ACC112 (cell line): ENCODE measurements around the gene DPP9.
"Not testable (repeated sequence)": the region's sequence is repeated elsewhere in the genome, so short reads cannot be mapped to it uniquely, and the experiment has no call there.

Experiments
- H2AFZ ChIP-seq: fragments of 200-600 bp; sonication (generic); one replicate; pipeline ENCODE4 v1.6.0; 2017; ENCODE audit warnings: antibody characterized with exemption, low read length; ENCODE audit not compliant: unreplicated experiment
- H3K27ac ChIP-seq: fragments of 200-600 bp; sonication (generic); 2 replicates; pipeline ENCODE4 v1.5.1; 2014; ENCODE audit warnings: low read depth, mild to moderate bottlenecking, antibody characterized with exemption, low read length, moderate library complexity
- H3K27me3 ChIP-seq: fragments of 200-600 bp; sonication (generic); 2 replicates; pipeline ENCODE4 v1.6.1; 2014; ENCODE audit warnings: mild to moderate bottlenecking, antibody characterized with exemption, low read length, moderate library complexity, mixed read lengths; ENCODE audit not compliant: insufficient read depth
- H3K36me3 ChIP-seq: fragments of 200-600 bp; sonication (generic); 2 replicates; pipeline ENCODE4 v1.6.1; 2016; ENCODE audit warnings: mild to moderate bottlenecking, antibody characterized with exemption, low read length, moderate library complexity, mixed read lengths; ENCODE audit not compliant: insufficient read depth
- H3K4me1 ChIP-seq: fragments of 200-600 bp; sonication (generic); one replicate; pipeline ENCODE4 v1.6.1; 2016; ENCODE audit warnings: low read length, mixed read lengths; ENCODE audit not compliant: insufficient read depth, unreplicated experiment, control insufficient read depth
- H3K4me3 ChIP-seq: fragments of 200-600 bp; sonication (generic); 2 replicates; pipeline ENCODE4 v1.5.1; 2014; ENCODE audit warnings: mild to moderate bottlenecking, low read depth, low read length
- H3K79me2 ChIP-seq: fragments of 200-600 bp; sonication (generic); one replicate; pipeline ENCODE4 v1.6.0; 2016; ENCODE audit warnings: low read length; ENCODE audit not compliant: control insufficient read depth, unreplicated experiment, insufficient read depth

Gene DPP9

DNA sequence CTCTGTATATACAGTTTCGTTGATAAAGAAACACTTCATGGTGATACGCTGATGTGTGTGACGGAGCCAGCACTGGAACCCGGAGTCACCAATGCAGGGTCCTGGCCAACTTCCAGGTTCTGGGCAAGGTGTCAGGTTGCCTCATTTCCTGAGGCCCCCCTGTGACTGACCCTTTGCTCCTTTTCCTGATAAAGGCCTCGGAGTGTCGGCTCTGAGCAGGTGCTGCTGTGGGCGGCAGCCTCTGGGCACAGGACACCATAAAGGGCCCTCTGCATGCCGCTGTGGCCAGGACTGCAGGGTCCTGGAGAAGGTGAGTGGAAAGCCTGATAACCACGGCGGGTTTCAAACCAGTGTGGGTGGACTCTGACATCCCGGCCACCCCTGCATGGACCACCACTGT lies 36.2 kb downstream of the DPP9 start:
- Histone ChIP-seq H3K36me3 (no peaks in the 10 kb centered on the region), H3K79me2 (no peaks in the 10 kb centered on the region), H3K27me3 (no peaks in the 10 kb centered on the region), H3K4me3 (no peak overlapping the region), H3K4me1 (no peaks in the 10 kb centered on the region), H3K27ac (no peak overlapping the region), H2AFZ (no peak overlapping the region)

DNA sequence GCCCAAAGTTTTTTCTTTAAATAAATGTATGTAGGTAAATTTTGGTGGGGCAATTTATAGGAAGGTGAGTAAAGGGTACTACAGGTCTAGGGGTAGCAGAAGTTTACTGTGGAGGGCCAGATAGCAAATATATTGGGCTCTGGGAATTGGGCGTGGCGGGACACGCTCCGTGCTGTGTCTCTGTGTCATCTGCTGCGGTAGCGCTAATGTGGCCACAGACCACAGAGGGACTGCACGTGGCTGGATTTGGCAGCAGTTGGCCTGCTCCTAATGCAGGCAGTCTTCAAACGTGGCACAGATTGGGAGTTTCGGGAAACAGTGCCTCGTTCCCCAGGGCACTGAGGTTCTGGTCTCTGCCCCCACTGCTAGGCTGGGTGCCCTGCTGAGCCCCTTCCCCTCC lies 36.9 kb downstream of the DPP9 start:
- no peaks in the 10 kb centered on the region for H3K79me2 ChIP-seq
- no peak overlapping the region for H2AFZ ChIP-seq
- H3K36me3 ChIP-seq, result no peaks in the 10 kb centered on the region
- no peak overlapping the region for H3K4me3 ChIP-seq
- H3K27ac ChIP-seq, result no peak overlapping the region
- H3K4me1 ChIP-seq, result no peaks in the 10 kb centered on the region
- H3K27me3 ChIP-seq, result no peaks in the 10 kb centered on the region

DNA sequence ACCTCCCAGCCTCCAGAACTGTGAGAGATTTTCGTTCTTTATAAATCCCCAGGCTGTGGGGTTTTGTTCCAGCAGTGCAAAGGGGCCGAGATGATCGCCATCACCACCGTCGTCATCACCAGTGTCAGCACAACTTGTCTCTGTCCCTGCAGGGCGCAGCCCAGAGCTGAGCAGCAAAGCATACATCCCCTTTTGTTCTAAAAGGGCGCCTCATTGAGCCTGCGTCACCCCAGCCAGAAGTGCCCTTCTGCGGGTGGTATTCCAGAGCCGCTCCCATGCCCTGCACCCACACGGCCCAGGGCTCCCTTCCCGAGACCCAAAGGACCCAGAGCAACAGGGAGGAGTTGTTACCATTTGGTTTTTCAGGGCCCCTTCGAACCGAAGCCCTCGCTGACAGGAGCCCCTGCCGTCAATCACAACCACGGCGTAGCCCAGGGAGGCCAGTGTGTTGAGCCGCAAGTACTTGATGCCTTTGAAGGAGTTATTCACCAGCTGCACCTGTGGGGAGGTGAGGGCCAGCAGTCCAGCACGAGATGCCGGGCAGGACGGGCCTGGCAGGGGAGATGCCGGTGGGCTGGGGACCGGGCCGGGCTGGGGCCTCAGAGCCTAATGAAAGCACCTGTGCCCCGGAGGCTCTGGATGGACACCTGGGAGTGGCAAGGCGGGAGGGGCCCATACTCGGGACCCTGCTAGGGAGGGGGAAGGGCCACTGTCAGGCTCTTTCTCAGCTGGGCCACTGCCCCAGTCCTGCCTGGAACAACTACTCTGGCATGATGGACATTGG lies 39.1 kb downstream of the DPP9 start:
- Histone ChIP-seq H3K4me1 (no peaks in the 10 kb centered on the region), H3K36me3 (no peaks in the 10 kb centered on the region), H3K79me2 (no peaks in the 10 kb centered on the region), H3K4me3 (no peak overlapping the region), H3K27ac (no peak overlapping the region), H2AFZ (no peak overlapping the region), H3K27me3 (no peaks in the 10 kb centered on the region)

DNA sequence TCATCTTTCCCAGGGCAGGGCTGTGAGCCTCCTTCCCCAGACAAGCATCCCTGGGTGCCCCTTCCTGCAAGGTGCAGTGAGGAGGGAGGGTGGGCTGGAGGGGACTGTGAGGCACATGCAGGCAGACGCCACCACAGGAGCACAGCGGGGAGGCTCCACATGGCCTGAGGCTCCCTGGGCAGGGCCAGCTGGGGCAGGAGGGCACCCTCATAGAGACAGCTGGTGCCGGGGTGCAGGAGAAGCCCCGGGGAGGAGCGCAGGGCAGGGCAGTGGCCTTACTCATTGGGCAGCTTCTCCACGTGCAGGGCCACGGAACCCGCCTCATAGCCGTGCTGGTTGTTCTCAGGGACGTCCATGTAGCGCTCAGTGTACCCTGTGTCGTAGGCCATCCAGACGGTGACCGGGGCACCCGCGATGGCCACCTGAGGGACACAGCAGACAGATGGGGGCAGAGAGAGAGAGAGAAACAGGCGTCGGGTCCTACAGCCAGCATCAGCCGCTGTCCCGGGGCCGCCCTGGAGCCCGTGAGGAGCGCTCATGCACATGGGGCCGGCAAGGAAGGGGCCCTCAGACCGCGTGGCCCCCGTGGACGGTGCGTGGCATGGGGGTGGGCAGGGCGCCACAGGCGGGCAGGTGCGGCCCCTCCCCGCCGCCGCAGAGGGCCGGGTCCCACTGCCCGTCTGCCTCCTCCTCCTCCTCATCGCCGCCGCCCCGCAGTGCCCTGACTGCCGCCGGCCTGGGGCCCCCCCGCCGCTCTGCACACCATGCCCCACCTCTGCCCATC lies 41.0 kb downstream of the DPP9 start:
- Histone ChIP-seq H3K27ac (no peak overlapping the region), H3K79me2 (no peaks in the 10 kb centered on the region), H3K4me1 (no peaks in the 10 kb centered on the region), H3K36me3 (no peaks in the 10 kb centered on the region), H3K4me3 (no peak overlapping the region), H3K27me3 (no peaks in the 10 kb centered on the region), H2AFZ (no peak overlapping the region)

DNA sequence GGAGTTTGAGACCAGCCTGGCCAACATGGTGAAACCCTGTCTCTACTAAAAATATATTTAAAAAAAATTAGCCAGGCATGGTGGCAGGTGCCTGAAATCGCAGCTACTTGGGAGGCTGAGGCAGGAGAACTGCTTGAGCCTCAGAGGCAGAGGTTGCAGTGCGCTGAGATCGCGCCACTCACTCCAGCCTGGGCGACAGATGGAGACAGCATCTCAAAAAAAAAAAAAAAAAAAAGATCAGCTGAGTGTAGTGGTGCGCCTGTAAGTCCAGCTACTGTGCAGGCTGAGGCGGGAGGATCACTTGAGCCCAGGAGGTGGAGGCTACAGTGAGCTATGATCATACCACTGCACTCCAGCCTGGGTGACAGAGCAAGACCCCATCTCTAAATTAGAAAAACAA lies 43.6 kb downstream of the DPP9 start:
- not testable (repeated sequence) for H3K36me3 ChIP-seq, H3K79me2 ChIP-seq, H3K4me3 ChIP-seq, H3K27ac ChIP-seq, H3K27me3 ChIP-seq, H3K4me1 ChIP-seq, H2AFZ ChIP-seq

DNA sequence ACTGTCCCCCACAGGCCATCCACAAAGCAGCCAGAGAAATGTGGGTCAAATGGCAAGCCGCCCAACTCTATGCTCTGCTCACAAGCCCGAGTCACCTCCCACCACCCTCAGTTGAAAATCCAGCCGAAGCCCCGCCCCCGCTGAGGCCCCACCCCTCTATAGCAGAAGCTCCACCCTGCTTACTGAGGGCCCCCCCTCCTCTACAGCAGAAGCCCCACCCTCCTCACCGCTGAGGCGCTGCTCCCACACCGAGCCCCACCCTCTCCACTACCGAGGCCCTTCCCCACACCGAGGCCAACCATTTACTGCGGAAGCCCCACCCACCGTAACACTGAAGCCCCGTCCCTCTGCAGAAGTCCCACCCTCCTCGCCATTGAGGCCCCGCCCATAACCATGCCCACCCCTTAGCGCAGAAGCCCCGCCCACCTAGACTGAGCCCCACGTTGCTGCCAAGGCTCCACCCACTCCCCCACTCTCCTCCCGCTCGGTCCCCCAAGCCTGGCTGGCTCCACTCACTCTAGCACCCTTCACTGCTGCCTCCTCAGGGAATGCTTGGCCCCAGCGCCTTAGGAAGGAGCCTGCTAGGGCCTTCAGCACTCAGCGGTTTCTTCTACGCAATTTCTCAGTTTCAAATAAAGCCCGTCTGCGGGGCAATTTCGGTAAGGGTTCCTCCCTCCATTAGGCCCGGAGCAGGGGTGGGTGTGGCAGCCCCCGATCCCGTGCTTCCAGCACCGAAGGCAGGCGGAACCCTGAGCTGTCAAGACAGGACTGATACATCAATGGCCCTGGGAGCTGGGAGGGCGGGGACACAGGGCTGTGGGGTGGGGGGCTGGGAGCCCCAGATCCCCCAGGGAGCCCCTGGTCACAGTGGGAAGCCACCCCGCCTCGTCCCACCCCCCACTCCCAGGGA lies 44.5 kb downstream of the DPP9 start:
- Histone ChIP-seq H3K4me1 (no peaks in the 10 kb centered on the region), H3K36me3 (no peaks in the 10 kb centered on the region), H3K27me3 (no peaks in the 10 kb centered on the region), H3K79me2 (no peaks in the 10 kb centered on the region), H3K27ac (no peak overlapping the region), H2AFZ (no peak overlapping the region), H3K4me3 (no peak overlapping the region)

DNA sequence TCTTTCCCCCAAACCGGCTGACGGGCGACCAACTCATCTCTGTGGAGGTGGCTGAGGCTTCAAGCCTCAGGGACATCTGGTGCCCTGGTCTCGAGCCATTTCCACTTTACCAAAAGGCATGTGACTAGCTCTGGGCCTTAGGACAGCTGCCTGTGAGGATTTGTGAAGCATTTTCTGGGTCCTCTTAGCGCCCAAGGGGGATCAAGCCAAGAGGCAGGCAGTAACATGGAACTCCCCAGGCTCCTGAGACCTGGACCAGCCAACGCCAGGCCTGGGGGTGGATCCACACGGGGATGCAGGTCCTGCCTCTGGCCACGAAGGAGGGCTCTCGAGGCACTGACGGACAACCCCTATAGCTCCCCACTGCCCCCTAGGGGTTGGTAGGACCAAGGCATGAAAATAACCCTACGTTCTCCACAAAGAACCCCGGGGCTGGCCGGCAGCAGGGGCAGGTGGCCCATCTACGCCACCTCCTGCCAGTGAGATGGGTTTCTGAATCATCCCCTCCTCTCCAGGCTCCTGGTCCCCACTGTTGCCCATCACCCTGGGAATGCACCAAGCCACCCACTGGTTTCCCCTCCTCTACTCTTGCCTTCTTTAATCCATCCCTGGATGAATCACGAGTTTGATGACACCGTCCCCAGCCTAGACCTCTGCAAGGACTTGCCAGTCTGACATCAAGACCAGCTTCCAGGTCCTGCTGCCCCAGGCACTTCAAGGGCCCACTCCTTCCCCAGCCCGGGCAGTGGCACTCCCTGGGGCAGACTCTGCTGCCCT lies 46.5 kb downstream of the DPP9 start:
- Histone ChIP-seq H3K27ac (no peak overlapping the region), H3K79me2 (no peaks in the 10 kb centered on the region), H3K4me1 (no peaks in the 10 kb centered on the region), H2AFZ (no peak overlapping the region), H3K4me3 (no peak overlapping the region), H3K36me3 (no peaks in the 10 kb centered on the region), H3K27me3 (no peaks in the 10 kb centered on the region)

DNA sequence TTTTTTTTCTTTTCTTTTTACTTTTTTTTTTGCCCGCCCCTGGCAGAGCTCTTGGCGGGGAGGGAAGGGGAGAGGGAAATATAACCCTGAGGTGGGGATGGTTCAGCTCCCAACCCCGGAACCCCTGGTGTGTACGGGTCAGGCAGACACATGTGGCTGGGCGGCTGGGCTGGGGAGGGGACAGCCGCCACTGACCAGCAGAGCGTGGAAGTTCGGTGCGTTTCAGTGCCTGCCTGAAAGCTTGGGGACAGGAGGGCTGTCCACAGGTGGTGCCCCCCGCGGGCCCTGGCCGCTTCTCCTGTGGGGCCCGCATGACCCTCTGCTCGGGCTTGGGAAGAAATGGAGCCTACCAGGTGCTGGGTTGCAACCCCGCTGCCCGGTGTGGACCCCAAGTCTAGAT lies 48.3 kb downstream of the DPP9 start:
- H3K27ac ChIP-seq, result no peak overlapping the region

DNA sequence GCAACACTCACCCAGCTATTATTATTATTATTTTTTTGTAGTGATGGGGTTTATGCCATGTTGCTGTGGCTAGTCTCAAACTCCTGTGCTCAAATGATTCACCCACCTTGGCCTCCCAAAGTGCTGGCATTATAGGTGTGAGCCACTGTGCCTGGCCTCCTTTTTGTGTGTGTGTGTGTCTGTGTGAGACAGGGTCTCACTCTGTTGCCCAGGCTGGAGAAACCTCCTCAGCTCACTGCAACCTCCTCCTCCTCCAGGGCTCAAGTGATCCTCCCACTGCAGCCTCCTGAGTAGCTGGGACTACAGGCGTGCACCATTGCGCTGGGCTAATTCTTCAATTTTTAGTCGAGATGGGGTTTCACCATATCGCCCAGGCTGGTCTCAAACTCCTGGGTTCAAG lies 49.9 kb downstream of the DPP9 start:
- Histone ChIP-seq H3K27me3 (no peaks in the 10 kb centered on the region), H3K36me3 (no peaks in the 10 kb centered on the region), H2AFZ (no peak overlapping the region), H3K27ac (no peak overlapping the region), H3K4me1 (peaks cover 7% of the 10 kb centered on the region), H3K4me3 (no peak overlapping the region), H3K79me2 (peaks cover 11% of the 10 kb centered on the region)

More for the DNA sequence above, 48.3 kb downstream of the DPP9 start:
- Histone ChIP-seq H3K27me3 (no peaks in the 10 kb centered on the region), H3K36me3 (no peaks in the 10 kb centered on the region), H3K4me3 (no peak overlapping the region), H3K79me2 (no peaks in the 10 kb centered on the region), H3K4me1 (peaks cover 3% of the 10 kb centered on the region), H2AFZ (no peak overlapping the region)

DNA sequence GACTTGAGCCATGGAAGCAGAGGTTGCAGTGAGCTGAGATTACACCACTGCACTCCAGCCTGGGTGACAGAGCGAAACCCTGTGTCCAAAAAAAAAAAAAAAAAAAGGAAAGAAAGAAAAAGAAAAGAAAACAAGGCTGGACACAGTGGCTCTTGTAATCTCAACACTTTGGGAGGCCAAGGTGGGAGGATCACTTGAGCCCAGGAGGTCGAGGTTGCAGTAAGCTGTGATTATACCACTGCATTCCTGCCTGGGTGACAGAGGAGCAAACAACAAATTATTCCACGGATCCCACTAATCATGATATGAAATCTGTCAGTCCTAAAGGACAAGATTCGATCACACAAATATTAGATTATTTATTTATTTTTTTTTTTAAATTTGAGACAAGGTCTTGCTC lies 50.4 kb downstream of the DPP9 start:
- Histone ChIP-seq H3K79me2 (peaks cover 16% of the 10 kb centered on the region), H3K4me1 (peaks cover 11% of the 10 kb centered on the region), H2AFZ (no peak overlapping the region), H3K36me3 (peaks cover 3% of the 10 kb centered on the region; the same call in 1 of the 2 replicates), H3K4me3 (no peak overlapping the region), H3K27ac (no peak overlapping the region), H3K27me3 (no peaks in the 10 kb centered on the region)
